Measurements from ENCODE around the gene RNF146.

- TF ChIP-seq, protein P1, sequence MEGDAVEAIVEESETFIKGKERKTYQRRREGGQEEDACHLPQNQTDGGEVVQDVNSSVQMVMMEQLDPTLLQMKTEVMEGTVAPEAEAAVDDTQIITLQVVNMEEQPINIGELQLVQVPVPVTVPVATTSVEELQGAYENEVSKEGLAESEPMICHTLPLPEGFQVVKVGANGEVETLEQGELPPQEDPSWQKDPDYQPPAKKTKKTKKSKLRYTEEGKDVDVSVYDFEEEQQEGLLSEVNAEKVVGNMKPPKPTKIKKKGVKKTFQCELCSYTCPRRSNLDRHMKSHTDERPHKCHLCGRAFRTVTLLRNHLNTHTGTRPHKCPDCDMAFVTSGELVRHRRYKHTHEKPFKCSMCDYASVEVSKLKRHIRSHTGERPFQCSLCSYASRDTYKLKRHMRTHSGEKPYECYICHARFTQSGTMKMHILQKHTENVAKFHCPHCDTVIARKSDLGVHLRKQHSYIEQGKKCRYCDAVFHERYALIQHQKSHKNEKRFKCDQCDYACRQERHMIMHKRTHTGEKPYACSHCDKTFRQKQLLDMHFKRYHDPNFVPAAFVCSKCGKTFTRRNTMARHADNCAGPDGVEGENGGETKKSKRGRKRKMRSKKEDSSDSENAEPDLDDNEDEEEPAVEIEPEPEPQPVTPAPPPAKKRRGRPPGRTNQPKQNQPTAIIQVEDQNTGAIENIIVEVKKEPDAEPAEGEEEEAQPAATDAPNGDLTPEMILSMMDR (conservative IDR thresholded peaks at IDR 0.05; ENCODE audit: low read depth, low read length), result no peak
- no peak for TF ChIP-seq EZH2 (IDR thresholded peaks at IDR 0.05; ENCODE audit: borderline replicate concordance, low read depth, low read length, poor library complexity, severe bottlenecking)
Observed at GRCh38 chr6:127290391-127291265, 24.0 kb downstream of the RNF146 start.

Measured in A673 (cell line).